ENCODE measurements around the gene FOXP1.

GRCh38 chr3:71518089-71518488, 65.4 kb downstream of the FOXP1 start:
- TF ChIP-seq POLR2A (IDR thresholded peaks at IDR 0.05; ENCODE audit: low read depth, low read length) = no peak
- no peak for TF ChIP-seq POU2F2 (IDR thresholded peaks at IDR 0.05; ENCODE audit: low read depth, low read length)
- no peak for TF ChIP-seq POLR2AphosphoS5 (IDR thresholded peaks at IDR 0.05; ENCODE audit: low read depth, low read length)
- no peak for TF ChIP-seq TAF1 (IDR thresholded peaks at IDR 0.05; ENCODE audit: low read depth, low read length)
- no peak for TF ChIP-seq SPI1 (IDR thresholded peaks at IDR 0.05; ENCODE audit: low read depth, low read length)
- no peak for TF ChIP-seq PAX5 (IDR thresholded peaks at IDR 0.05; ENCODE audit: insufficient read depth, low read length, severe bottlenecking)
